GDM1 (cell line): ENCODE data around the gene TTLL9.

ENCODE experiments used
- DNase-seq: peaks from one replicate; lab custom pipeline; 2025; lab: John Stamatoyannopoulos, UW

TTLL9 gene

GRCh38 chr20:31879143-31879987 lies 8.9 kb downstream of the TTLL9 start:
- peak; percentile 89 for DNase-seq

GRCh38 chr20:31881945-31882344 lies 11.5 kb downstream of the TTLL9 start:
- no peak for DNase-seq

GRCh38 chr20:31883829-31884228 lies 13.4 kb downstream of the TTLL9 start:
- no peak for DNase-seq

GRCh38 chr20:31890646-31891045 lies 20.2 kb downstream of the TTLL9 start:
- no peak for DNase-seq

GRCh38 chr20:31894980-31895675 lies 24.7 kb downstream of the TTLL9 start:
- DNase-seq, result no peak

GRCh38 chr20:31896049-31896448 lies 25.6 kb downstream of the TTLL9 start:
- DNase-seq, result no peak

GRCh38 chr20:31897541-31897940 lies 27.1 kb downstream of the TTLL9 start:
- no peak for DNase-seq

- DNase-seq, result no peak
Measured at GRCh38 chr20:31901615-31902014, 31.2 kb downstream of the TTLL9 start.

- no peak for DNase-seq
Measured at GRCh38 chr20:31903627-31904386, 33.4 kb downstream of the TTLL9 start.

- no peak for DNase-seq
Measured at GRCh38 chr20:31906001-31906400, 35.6 kb downstream of the TTLL9 start.

- DNase-seq, result no peak
Measured at GRCh38 chr20:31907046-31907445, 36.6 kb downstream of the TTLL9 start.

GRCh38 chr20:31908016-31908415 lies 37.6 kb downstream of the TTLL9 start:
- DNase-seq, result no peak

GRCh38 chr20:31908424-31908823 lies 38.0 kb downstream of the TTLL9 start:
- DNase-seq, result no peak

- DNase-seq, result no peak
Measured at GRCh38 chr20:31909253-31910070, 39.0 kb downstream of the TTLL9 start.

GRCh38 chr20:31910071-31910803 lies 39.8 kb downstream of the TTLL9 start:
- no peak for DNase-seq

- DNase-seq, result no peak
Measured at GRCh38 chr20:31913431-31914157, 43.2 kb downstream of the TTLL9 start.

- DNase-seq, result no peak
Measured at GRCh38 chr20:31914170-31914569, 43.7 kb downstream of the TTLL9 start.

- DNase-seq, result no peak
Measured at GRCh38 chr20:31915491-31916280, 45.3 kb downstream of the TTLL9 start.

- no peak for DNase-seq
Measured at GRCh38 chr20:31916708-31917107, 46.3 kb downstream of the TTLL9 start.
